Calu3 (cell line): Measurements from ENCODE around the gene ITSN2. TPM values are rescaled to one million over a fixed set of nuclear protein-coding genes. Genes with fewer than 3 reads are reported as not detected.

ENCODE experiments used
- BruUV-seq: library from RNA; stranded (reverse); fragments of 400-500 nt; replicated peaks from 2 replicates; lab custom pipeline; 2021; lab: Mats Ljungman, UMichigan
- CTCF ChIA-PET: fragments of 300-600 bp; sonication (Branson Sonifier 250); formaldehyde crosslinking; loops from one replicate; lab custom pipeline; 2022; ENCODE audit warnings: antibody characterized with exemption; lab: Charles Lee
- DNase-seq: peaks from one replicate; pipeline ENCODE4 v3.0.0; 2022
- H3K27ac Mint-ChIP-seq: one replicate; pipeline ENCODE4 v1.8.0; 2022; ENCODE audit warnings: mixed read lengths; ENCODE audit not compliant: unreplicated experiment
- H3K27me3 Mint-ChIP-seq: one replicate; pipeline ENCODE4 v1.8.0; 2022; ENCODE audit warnings: mixed read lengths; ENCODE audit not compliant: unreplicated experiment
- H3K36me3 Mint-ChIP-seq: one replicate; pipeline ENCODE4 v1.8.0; 2022; ENCODE audit warnings: mild to moderate bottlenecking, moderate library complexity, mixed read lengths; ENCODE audit not compliant: insufficient read depth, unreplicated experiment
- H3K4me1 Mint-ChIP-seq: one replicate; pipeline ENCODE4 v1.8.0; 2022; ENCODE audit warnings: mild to moderate bottlenecking, low read depth, mixed read lengths; ENCODE audit not compliant: unreplicated experiment
- H3K4me3 Mint-ChIP-seq: one replicate; pipeline ENCODE4 v1.8.0; 2022; ENCODE audit warnings: mild to moderate bottlenecking, low read depth, moderate library complexity, mixed read lengths; ENCODE audit not compliant: unreplicated experiment
- H3K9me3 Mint-ChIP-seq: one replicate; pipeline ENCODE4 v1.8.0; 2022; ENCODE audit warnings: low read depth, mixed read lengths; ENCODE audit not compliant: unreplicated experiment
- CTCF ChIP-seq: fragments of 200-600 bp; IDR thresholded peaks from one replicate; pipeline ENCODE4 v1.8.0; 2022; ENCODE audit warnings: antibody characterized with exemption; ENCODE audit not compliant: unreplicated experiment
- intact Hi-C: fragments of 100-400 bp; cut with micrococcal nuclease; formaldehyde crosslinking; loops from one replicate; pipeline ENCODE4 v1.10.0; 2022; ENCODE audit not compliant: unreplicated experiment
- total RNA-seq: library from RNA; stranded (reverse); gene quantifications from 2 replicates; pipeline ENCODE4 v1.2.3, GENCODE V29; 2022

Gene ITSN2
- total RNA-seq, 1 experiment from 2014 or later, result 45.4 TPM

- H3K27ac Mint-ChIP-seq, result no peak overlapping the region
- no peaks in the 10 kb centered on the region for H3K36me3 Mint-ChIP-seq
- CTCF ChIA-PET, result no interaction called here
Observed at GRCh38 chr2:24403832-24404212, 43.5 kb upstream of the ITSN2 start.

GRCh38 chr2:24403168-24403831 is 43.0 kb upstream of the ITSN2 start:
- H3K36me3 Mint-ChIP-seq, result no peaks in the 10 kb centered on the region
- H3K4me3 Mint-ChIP-seq, result no peak overlapping the region
- H3K4me1 Mint-ChIP-seq, result peaks cover 8% of the 10 kb centered on the region
- no peak for DNase-seq
- no TSS peak for BruUV-seq
- H3K27ac Mint-ChIP-seq, result no peak overlapping the region
- intact Hi-C loops, result no loop called here
- no peak for TF ChIP-seq CTCF
- CTCF ChIA-PET, result interaction anchor here (0.6 kb wide), 1 partner anchor 427 kb away, joined by 6 read pairs; no protein-coding TSS in a partner anchor
- H3K9me3 Mint-ChIP-seq, result no peaks in the 10 kb centered on the region
- peaks cover 10% of the 10 kb centered on the region for H3K27me3 Mint-ChIP-seq

More at GRCh38 chr2:24403832-24404212, 43.5 kb upstream of the ITSN2 start:
- Mint-ChIP-seq H3K27me3 (peaks cover 10% of the 10 kb centered on the region), H3K9me3 (no peaks in the 10 kb centered on the region), H3K4me3 (no peak overlapping the region), H3K4me1 (peaks cover 8% of the 10 kb centered on the region)
- BruUV-seq, result no TSS peak
- intact Hi-C loops, result no loop called here
- DNase-seq, result no peak
- TF ChIP-seq CTCF, result no peak

DNA sequence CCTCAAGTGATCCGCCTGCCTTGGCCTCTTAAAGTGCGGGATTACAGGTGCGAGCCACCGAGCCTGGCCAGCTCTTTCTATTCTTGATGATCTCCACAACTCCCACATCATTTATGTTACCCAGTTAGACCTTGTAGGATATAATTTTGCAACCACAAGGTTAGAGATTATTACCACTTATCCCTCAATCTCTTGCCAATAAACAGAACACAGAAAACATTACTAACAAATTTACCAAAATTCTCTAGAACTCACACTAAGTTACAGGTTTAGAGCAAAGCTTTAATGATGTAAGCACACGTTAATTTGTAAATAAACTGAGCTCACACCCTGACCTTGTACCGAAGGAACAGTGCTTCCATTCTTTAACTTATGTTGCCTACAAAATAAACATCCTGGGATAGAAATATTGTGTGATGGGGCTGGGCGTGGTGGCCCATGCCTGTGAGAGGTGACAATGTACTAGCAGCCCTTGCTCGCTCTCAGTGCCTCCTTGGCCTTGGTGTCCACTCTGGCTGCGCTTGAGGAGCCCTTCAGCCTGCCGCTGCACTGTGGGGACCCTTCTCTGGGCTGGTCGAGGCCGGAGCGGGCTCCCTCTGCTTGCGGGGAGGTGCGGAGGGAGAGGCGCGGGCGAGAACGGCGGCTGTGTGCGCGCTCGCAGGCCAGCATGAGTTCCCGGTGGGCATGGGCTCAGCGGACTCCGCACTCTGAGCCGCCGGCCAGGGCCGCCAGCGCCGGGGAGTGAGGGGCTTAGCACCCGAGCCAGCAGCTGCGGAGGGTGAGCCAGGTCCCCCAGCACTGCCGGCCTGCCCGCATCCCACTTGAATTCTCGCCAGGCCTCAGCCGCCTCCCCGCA is 42.1 kb upstream of the ITSN2 start:
- Mint-ChIP-seq H3K4me3 (peak overlapping the region; percentile 56), H3K27ac (no peak overlapping the region), H3K36me3 (no peaks in the 10 kb centered on the region), H3K9me3 (no peaks in the 10 kb centered on the region), H3K4me1 (peaks cover 8% of the 10 kb centered on the region), H3K27me3 (peaks cover 10% of the 10 kb centered on the region)
- intact Hi-C loops, result no loop called here
- no TSS peak for BruUV-seq
- peak; percentile 15 for DNase-seq
- no peak for TF ChIP-seq CTCF
- CTCF ChIA-PET, result interaction anchor here (0.6 kb wide), 1 partner anchor 428 kb away, joined by 6 read pairs; no protein-coding TSS in a partner anchor

- Mint-ChIP-seq H3K4me1 (peaks cover 8% of the 10 kb centered on the region), H3K27ac (no peak overlapping the region), H3K9me3 (no peaks in the 10 kb centered on the region), H3K4me3 (no peak overlapping the region), H3K27me3 (peaks cover 10% of the 10 kb centered on the region), H3K36me3 (no peaks in the 10 kb centered on the region)
- CTCF ChIA-PET, result no interaction called here
- DNase-seq, result no peak
- intact Hi-C loops, result no loop called here
- BruUV-seq, result no TSS peak
- TF ChIP-seq CTCF, result no peak
Observed at GRCh38 chr2:24400207-24400907, 40.0 kb upstream of the ITSN2 start.
